Measurements from ENCODE around the gene SF3B3. TPM values are rescaled to one million over a fixed set of nuclear protein-coding genes. Genes with fewer than 3 reads are reported as not detected.

Gene SF3B3
- total and polyA plus RNA-seq, 2 of the 13 experiments (the other 11 are each of a cell fraction or from before 2014, with no cell fraction given), result 157 to 500 TPM

DNA sequence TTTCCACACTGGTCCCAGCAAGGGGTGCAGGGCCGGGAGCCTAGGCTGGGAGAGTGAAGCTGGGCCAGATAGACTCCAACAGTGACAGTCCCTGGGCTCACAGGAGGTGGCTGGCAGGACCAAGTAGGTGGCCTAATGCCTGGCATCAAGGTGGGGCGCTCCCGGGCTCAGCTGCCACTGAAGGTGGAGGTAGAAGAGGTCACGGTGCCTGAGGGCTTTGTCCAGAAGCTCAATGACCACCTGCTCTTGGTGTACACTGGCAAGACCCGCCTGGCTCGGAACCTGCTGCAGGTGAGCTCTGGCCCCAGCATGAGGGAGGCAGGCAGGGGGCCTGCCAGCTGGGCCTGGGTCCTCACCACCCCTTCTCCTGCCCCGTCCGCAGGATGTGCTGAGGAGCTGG is 45.4 kb upstream of the SF3B3 start:
- no peak overlapping the region for H3K4me2 ChIP-seq (ENCODE audit: low read depth, low read length)
- intact Hi-C loops (cut with micrococcal nuclease; ENCODE audit: unreplicated experiment), result no loop called here
- ChIA-PET POLR2A (interaction anchor here (5.7 kb wide), 1 partner anchor 98 kb away, joined by 28 read pairs; no protein-coding TSS in a partner anchor), CTCF (ENCODE audit: low intra/inter-chr PET ratio, low total read pairs) (no interaction called here)
- FAIRE-seq (no peak), DNase-seq (ENCODE audit: low spot score) (no peak), ATAC-seq (no peak)
- H3K9ac ChIP-seq (ENCODE audit: insufficient read depth, low read depth, low read length), result no peak overlapping the region
- no peaks in the 10 kb centered on the region for H3K79me2 ChIP-seq (ENCODE audit: insufficient read depth, low read length)
- no peaks in the 10 kb centered on the region for H3K27me3 ChIP-seq (ENCODE audit: control insufficient read depth in 1 of 2, insufficient read depth in 2 of 2, low read length in 2 of 2)
- no peak overlapping the region for H2AFZ ChIP-seq (ENCODE audit: low read length)
- WGBS (ENCODE audit: low lambda C conversion rate), result 95% methylated on average over 8 of the region's 8 CpGs
- no peaks in the 10 kb centered on the region for H4K20me1 ChIP-seq (ENCODE audit: insufficient read depth, low read length)
- BruUV-seq (replicated peaks), result no TSS peak
- peaks cover 12% of the 10 kb centered on the region for H3K4me1 ChIP-seq (ENCODE audit: insufficient read depth, low read length)
- in situ Hi-C loops (cut with HindIII; ENCODE audit: extremely low pct_ligation_motif_present, low pct_unique_long_range_greater_than_20kb), result no loop called here
- peaks cover 21 to 42% of the 10 kb centered on the region in 2 experiments for H3K36me3 ChIP-seq (replicated peaks in 1 of 2; ENCODE audit: control insufficient read depth in 1 of 2, insufficient read depth in 2 of 2, low read length in 2 of 2)
- H3K4me3 ChIP-seq (replicated peaks in 1 of 3; ENCODE audit: insufficient read depth in 1 of 3, low read depth in 2 of 3, low read length in 3 of 3), result no peak overlapping the region
- H3K27ac ChIP-seq (ENCODE audit: extremely low read length, insufficient read depth, low read length), result no peak overlapping the region
- no peaks in the 10 kb centered on the region for H3K9me3 ChIP-seq (ENCODE audit: low read length)
- no peak for TF ChIP-seq PITX1 (CRISPR knock-in tag; IDR thresholded peaks at IDR 0.05)
- peak; percentile 59 for TF ChIP-seq AGO2 (optimal IDR thresholded peaks at IDR 0.05; ENCODE audit: low read depth, low read length)
- peak; percentile 59; the same call in 1 of the 2 replicates for TF ChIP-seq ZC3H13 (CRISPR knock-in tag; IDR thresholded peaks at IDR 0.05)
- no peak for TF ChIP-seq ZNF12 (CRISPR knock-in tag; IDR thresholded peaks at IDR 0.05)
- peak; percentile 23; the same call in 1 of the 2 replicates for TF ChIP-seq POLR2AphosphoS5 (IDR thresholded peaks at IDR 0.05; ENCODE audit: low read depth, low read length)
- 0 out of 2 replicates have a peak, but pooled peaks have one; percentile 53 for TF ChIP-seq ZNF891 (CRISPR knock-in tag; IDR thresholded peaks at IDR 0.05)
- TF ChIP-seq, protein P1, sequence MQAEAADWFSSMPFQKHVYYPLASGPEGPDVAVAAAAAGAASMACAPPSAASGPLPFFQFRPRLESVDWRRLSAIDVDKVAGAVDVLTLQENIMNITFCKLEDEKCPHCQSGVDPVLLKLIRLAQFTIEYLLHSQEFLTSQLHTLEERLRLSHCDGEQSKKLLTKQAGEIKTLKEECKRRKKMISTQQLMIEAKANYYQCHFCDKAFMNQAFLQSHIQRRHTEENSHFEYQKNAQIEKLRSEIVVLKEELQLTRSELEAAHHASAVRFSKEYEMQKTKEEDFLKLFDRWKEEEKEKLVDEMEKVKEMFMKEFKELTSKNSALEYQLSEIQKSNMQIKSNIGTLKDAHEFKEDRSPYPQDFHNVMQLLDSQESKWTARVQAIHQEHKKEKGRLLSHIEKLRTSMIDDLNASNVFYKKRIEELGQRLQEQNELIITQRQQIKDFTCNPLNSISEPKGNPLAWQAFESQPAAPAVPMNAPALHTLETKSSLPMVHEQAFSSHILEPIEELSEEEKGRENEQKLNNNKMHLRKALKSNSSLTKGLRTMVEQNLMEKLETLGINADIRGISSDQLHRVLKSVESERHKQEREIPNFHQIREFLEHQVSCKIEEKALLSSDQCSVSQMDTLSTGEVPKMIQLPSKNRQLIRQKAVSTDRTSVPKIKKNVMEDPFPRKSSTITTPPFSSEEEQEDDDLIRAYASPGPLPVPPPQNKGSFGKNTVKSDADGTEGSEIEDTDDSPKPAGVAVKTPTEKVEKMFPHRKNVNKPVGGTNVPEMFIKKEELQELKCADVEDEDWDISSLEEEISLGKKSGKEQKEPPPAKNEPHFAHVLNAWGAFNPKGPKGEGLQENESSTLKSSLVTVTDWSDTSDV (CRISPR knock-in tag; IDR thresholded peaks at IDR 0.05), result 0 out of 2 replicates have a peak, but pooled peaks have one; percentile 29
